CD14-positive monocyte (primary cell): Measurements from ENCODE around the gene PHKA1. TPM values are rescaled to one million over a fixed set of nuclear protein-coding genes. Genes with fewer than 3 reads are reported as not detected.
A peak's percentile ranks its signal among the peaks of the same experiment; 100 is the strongest.

ENCODE experiments used
- DNase-seq, 3 donors: peaks; one replicate each; pipeline ENCODE4 v3.0.0-alpha.2; 2011 to 2022
- H2AFZ ChIP-seq: 2 replicates; pipeline ENCODE4 v1.6.0; 2012; ENCODE audit warnings: mild to moderate bottlenecking, low read depth, low read length, inconsistent platforms; ENCODE audit not compliant: insufficient read depth, poor library complexity, severe bottlenecking
- H3K27ac ChIP-seq, 2 donors: 1 replicate in 1 of 2; 2 replicates in 1 of 2; pipeline ENCODE4 v1.5.1; 2012 to 2013; ENCODE audit warnings: low read length in 2 of 2, control low read depth in 1 of 2, inconsistent platforms in 1 of 2, low read depth in 1 of 2, mild to moderate bottlenecking in 1 of 2
- H3K27me3 ChIP-seq, 2 donors: one replicate each; pipeline versions ENCODE4 v1.6.0 to v1.6.1; 2011 to 2013; ENCODE audit warnings: low read length in 2 of 2; ENCODE audit not compliant: control insufficient read depth in 2 of 2, insufficient read depth in 2 of 2
- H3K36me3 ChIP-seq, 2 donors: replicated peaks in 1 of 2; 1 replicate in 1 of 2; 2 replicates in 1 of 2; pipeline versions ENCODE4 v1.5.1 to v1.6.1; 2012 to 2013; ENCODE audit warnings: low read length in 2 of 2, control low read depth in 1 of 2, inconsistent platforms in 1 of 2, mild to moderate bottlenecking in 1 of 2; ENCODE audit not compliant: insufficient read depth in 2 of 2, control insufficient read depth in 1 of 2
- H3K4me1 ChIP-seq, 2 donors: 1 replicate in 1 of 2; 2 replicates in 1 of 2; pipeline versions ENCODE4 v1.5.1 to v1.6.1; 2012 to 2013; ENCODE audit warnings: low read length in 2 of 2, control low read depth in 1 of 2, inconsistent platforms in 1 of 2, mild to moderate bottlenecking in 1 of 2, moderate library complexity in 1 of 2; ENCODE audit not compliant: insufficient read depth in 2 of 2, control insufficient read depth in 1 of 2
- H3K4me2 ChIP-seq: replicated peaks from 2 replicates; pipeline ENCODE3; 2012; ENCODE audit warnings: low read length, moderate library complexity, mild to moderate bottlenecking; ENCODE audit not compliant: poor library complexity, severe bottlenecking; ENCODE audit errors: extremely low read depth
- H3K4me3 ChIP-seq, 3 experiments: fragments of 200-600 bp in 1 of 3; sonication (generic) in 1 of 3; replicated peaks in 1 of 3; 1 replicate in 2 of 3; 2 replicates in 1 of 3; pipeline ENCODE4 v1.5.1; 2011 to 2013; ENCODE audit warnings: low read length in 3 of 3, mild to moderate bottlenecking in 3 of 3, control low read depth in 2 of 3, low read depth in 2 of 3, inconsistent platforms in 1 of 3, moderate library complexity in 1 of 3
- H3K79me2 ChIP-seq: 2 replicates; pipeline ENCODE4 v1.6.0; 2012; ENCODE audit warnings: mild to moderate bottlenecking, control low read depth, inconsistent platforms, low read length, moderate library complexity; ENCODE audit not compliant: insufficient read depth
- H3K9ac ChIP-seq: 2 replicates; pipeline ENCODE4 v1.6.0; 2017; ENCODE audit warnings: low read length, mild to moderate bottlenecking; ENCODE audit not compliant: insufficient read depth, poor library complexity, severe bottlenecking
- H3K9me3 ChIP-seq, 2 donors: replicated peaks in 1 of 2; 1 replicate in 1 of 2; 2 replicates in 1 of 2; pipeline versions ENCODE4 v1.5.1 to v1.6.1; 2012 to 2013; ENCODE audit warnings: low read length in 2 of 2, control low read depth in 1 of 2; ENCODE audit not compliant: control insufficient read depth in 1 of 2, insufficient read depth in 1 of 2
- H4K20me1 ChIP-seq: 2 replicates; pipeline ENCODE4 v1.6.0; 2012; ENCODE audit warnings: mild to moderate bottlenecking, low read length, control low read depth, moderate library complexity; ENCODE audit not compliant: insufficient read depth
- H3K27ac Mint-ChIP-seq, 7 donors: one replicate each; pipeline ENCODE4 v1.8.0; 2020; ENCODE audit warnings: mild to moderate bottlenecking in 7 of 7, mixed read lengths in 7 of 7, moderate library complexity in 6 of 7, inconsistent platforms in 2 of 7
- H3K27me3 Mint-ChIP-seq, 3 donors: one replicate each; pipeline ENCODE4 v1.8.0; 2021 to 2022; ENCODE audit warnings: low read depth in 3 of 3, mild to moderate bottlenecking in 3 of 3, mixed read lengths in 3 of 3, moderate library complexity in 3 of 3, inconsistent platforms in 1 of 3
- H3K36me3 Mint-ChIP-seq, 2 donors: one replicate each; pipeline ENCODE4 v1.8.0; 2020; ENCODE audit warnings: mixed read lengths in 2 of 2, inconsistent platforms in 1 of 2, mild to moderate bottlenecking in 1 of 2
- H3K4me1 Mint-ChIP-seq: one replicate; pipeline ENCODE4 v1.8.0; 2020; ENCODE audit warnings: mild to moderate bottlenecking, mixed read lengths
- H3K4me3 Mint-ChIP-seq, 2 donors: one replicate each; pipeline ENCODE4 v1.8.0; 2020; ENCODE audit warnings: mild to moderate bottlenecking in 2 of 2, mixed read lengths in 2 of 2, moderate library complexity in 1 of 2
- H3K9me3 Mint-ChIP-seq, 7 donors: one replicate each; pipeline ENCODE4 v1.8.0; 2020 to 2022; ENCODE audit warnings: mixed read lengths in 7 of 7, mild to moderate bottlenecking in 6 of 7, moderate library complexity in 6 of 7, inconsistent platforms in 2 of 7
- CTCF ChIP-seq: fragments of 200-600 bp; IDR thresholded peaks from one replicate; pipeline ENCODE4 v1.8.0; 2022; ENCODE audit warnings: antibody characterized with exemption, mild to moderate bottlenecking
- WGBS: methylation state at CpG from one replicate; pipeline ENCODE4 v1.1.5; 2013; ENCODE audit warnings: missing lambda C conversion rate; ENCODE audit not compliant: insufficient coverage; 5-methylcytosine and 5-hydroxymethylcytosine counted together
- intact Hi-C, 2 donors: fragments of 100-400 bp; cut with micrococcal nuclease; formaldehyde crosslinking; loops; one replicate each; pipeline versions ENCODE4 v1.15.0 to v1.15.1; 2023
- polyA plus RNA-seq, 3 donors: library from polyadenylated mRNA; depleted of rRNA in 1 of 3; unstranded in 2 of 3; stranded (reverse) in 1 of 3; fragments of 300-500 nt in 2 of 3; fragments of >200 nt in 1 of 3; fragmentation: Illumina TruSeq in 2 of 3; gene quantifications; 1 replicate in 2 of 3; 2 replicates in 1 of 3; pipeline ENCODE4 v1.2.3, GENCODE V29; 2012 to 2021

Gene PHKA1
- polyA plus RNA-seq, 3 donors: 0.01 TPM; not detected in 2

DNA sequence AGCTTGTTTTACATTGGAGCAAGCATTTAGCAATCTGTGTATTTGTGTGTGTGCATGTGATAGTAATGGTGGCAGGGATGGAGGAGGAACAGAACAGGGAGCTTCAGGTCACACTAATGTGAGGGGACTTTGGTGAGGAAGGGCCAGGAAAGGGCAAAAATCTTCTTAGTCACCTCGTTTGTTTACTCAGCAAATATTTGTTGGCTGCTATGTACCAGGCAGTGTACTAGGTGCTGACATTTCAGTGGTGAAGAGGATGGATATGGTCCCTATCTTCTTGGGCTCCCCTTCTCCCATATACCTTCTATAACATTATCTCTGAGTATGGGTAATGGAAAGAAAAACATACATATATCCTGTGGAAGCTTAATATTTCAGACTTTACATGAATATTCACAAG is 92.9 kb downstream of the PHKA1 start:
- Histone ChIP-seq H3K27me3 (no peaks in the 10 kb centered on the region), H3K4me1 (no peaks in the 10 kb centered on the region), H3K4me2 (no peak overlapping the region), H3K27ac (no peak overlapping the region), H4K20me1 (no peaks in the 10 kb centered on the region), H3K4me3 (no peak overlapping the region), H3K9me3 (no peaks in the 10 kb centered on the region), H3K9ac (no peak overlapping the region), H3K36me3 (no peaks in the 10 kb centered on the region), H2AFZ (no peak overlapping the region), H3K79me2 (no peaks in the 10 kb centered on the region)
- WGBS: no CpG with 5 or more reads among the region's 1 CpG
- Mint-ChIP-seq H3K36me3 (no peaks in the 10 kb centered on the region), H3K27ac (peak overlapping the region in 1 of 7 donors; percentile 15), H3K9me3 (no peaks in the 10 kb centered on the region), H3K4me1 (no peaks in the 10 kb centered on the region), H3K4me3 (no peak overlapping the region), H3K27me3 (peaks cover 0 to 2% (median 1%) of the 10 kb centered on the region in 3 donors)
- DNase-seq: no peak
- no peak for TF ChIP-seq CTCF
- intact Hi-C loops: no loop called here

GRCh38 chrX:72620550-72621145 is 93.5 kb downstream of the PHKA1 start:
- Mint-ChIP-seq H3K36me3 (no peaks in the 10 kb centered on the region), H3K27me3 (peaks cover 0 to 2% (median 1%) of the 10 kb centered on the region in 3 donors), H3K9me3 (no peaks in the 10 kb centered on the region), H3K27ac (peak overlapping the region in 1 of 7 donors; percentile 15), H3K4me3 (no peak overlapping the region), H3K4me1 (no peaks in the 10 kb centered on the region)
- Histone ChIP-seq H3K4me1 (no peaks in the 10 kb centered on the region), H3K36me3 (no peaks in the 10 kb centered on the region), H3K27ac (no peak overlapping the region), H4K20me1 (no peaks in the 10 kb centered on the region), H3K9ac (no peak overlapping the region), H3K9me3 (no peaks in the 10 kb centered on the region), H3K79me2 (no peaks in the 10 kb centered on the region), H3K4me2 (no peak overlapping the region), H3K4me3 (no peak overlapping the region), H2AFZ (no peak overlapping the region), H3K27me3 (no peaks in the 10 kb centered on the region)
- WGBS: 67% methylated on average over 3 of the region's 9 CpGs
- no peak for DNase-seq
- intact Hi-C loops: no loop called here
- no peak for TF ChIP-seq CTCF
